HG03103 (cell line): ENCODE measurements around the gene DLG2.

ENCODE experiments used
- ATAC-seq: cut with Tn5 transposase; IDR thresholded peaks from one replicate; pipeline ENCODE4 v1.9.1; 2021; ENCODE audit warnings: low read depth; ENCODE audit not compliant: unreplicated experiment

The DLG2 gene

DNA sequence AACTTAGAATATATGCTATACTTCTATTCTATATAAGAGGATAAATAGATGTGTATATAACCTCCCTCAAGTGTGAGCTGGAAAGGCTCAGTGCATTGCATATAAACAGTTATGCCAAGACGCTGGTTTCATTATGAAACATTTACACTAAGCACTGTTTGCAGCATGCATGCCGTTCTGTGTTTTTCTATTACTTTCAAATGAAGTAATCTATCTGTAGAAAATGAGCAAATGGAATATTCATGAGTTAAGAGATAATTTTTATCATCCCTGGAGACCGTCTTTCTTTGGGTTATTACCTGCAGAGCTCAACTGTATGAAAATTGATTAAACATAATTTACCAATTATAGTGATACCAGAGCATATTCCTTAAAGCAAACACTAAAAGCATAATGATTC is 1415.2 kb downstream of the DLG2 start:
- no peak for ATAC-seq

DNA sequence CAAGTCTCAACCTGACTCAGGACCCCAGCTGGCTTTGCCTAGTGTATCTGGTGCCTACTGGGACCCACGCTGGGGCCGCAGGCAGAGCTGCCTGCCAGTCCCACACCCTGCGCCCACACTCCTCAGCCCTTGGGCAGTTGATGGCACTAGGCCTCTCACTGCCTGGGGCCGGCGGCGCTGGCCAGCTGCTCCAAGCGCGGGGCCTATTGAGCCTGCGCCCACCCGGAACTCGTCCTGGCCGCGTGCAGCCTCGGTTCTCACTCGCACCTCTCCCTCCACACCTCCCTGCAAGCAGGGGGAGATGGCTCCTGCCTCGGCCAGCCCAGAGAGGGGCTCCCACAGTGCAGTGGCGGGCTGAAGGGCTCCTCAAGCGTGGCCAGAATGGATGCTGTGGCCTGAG is 1432.4 kb downstream of the DLG2 start:
- no peak for ATAC-seq

DNA sequence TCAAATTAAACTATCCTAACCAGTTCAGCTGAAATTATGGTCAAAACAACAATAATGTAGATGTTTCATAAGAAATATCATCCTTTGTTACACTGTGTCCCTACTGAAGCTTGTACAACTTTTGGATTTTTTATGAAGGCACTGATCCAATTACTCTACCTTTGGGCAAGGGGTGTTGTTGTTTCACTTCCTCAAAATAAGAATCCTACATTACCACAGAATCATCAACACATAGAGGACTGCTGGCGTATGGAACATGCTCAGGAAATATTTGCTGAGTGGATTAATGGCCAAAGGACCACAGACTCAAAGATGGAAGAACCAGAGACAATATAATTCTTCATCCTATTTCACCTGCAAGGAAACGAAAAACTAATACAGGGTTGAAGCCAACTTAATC is 1433.4 kb downstream of the DLG2 start:
- no peak for ATAC-seq

DNA sequence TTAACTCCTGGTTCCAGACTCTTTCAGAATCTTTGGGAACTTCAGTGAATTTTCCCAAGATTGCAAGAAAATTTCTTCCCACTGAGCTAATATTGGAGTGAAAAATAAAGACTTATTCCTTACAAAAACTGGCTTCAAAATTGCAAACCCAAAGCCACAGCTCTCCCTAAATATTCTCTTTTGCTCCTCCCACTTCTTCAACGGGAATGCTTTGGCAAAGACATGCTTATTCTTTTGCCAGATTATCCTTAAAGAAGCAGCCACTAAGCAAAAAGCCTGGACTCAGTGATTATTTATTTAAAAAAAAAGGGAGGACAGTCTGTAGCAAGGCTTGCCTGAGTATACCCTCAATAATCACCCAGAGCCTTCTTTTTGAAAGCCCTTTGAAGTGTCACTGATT is 1438.6 kb downstream of the DLG2 start:
- ATAC-seq = no peak

DNA sequence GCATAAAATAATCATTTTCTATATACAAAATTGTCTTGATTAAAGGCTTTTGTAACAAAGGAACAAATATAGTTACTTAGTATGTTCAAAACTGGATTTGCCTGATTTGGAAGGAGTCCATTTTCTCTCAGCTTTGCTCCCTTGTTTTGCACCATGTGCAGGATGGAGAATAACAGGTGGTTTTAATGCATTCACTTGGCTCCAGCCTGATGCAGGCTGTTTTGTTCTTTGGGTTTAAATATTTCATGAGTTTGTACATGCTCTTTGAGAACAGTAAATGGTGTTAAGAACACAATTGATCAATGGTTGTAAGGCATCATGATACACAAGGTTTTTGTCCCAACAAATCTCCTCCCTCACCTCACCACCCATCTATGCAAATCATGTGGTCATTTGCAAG is 1454.1 kb downstream of the DLG2 start:
- ATAC-seq = no peak

DNA sequence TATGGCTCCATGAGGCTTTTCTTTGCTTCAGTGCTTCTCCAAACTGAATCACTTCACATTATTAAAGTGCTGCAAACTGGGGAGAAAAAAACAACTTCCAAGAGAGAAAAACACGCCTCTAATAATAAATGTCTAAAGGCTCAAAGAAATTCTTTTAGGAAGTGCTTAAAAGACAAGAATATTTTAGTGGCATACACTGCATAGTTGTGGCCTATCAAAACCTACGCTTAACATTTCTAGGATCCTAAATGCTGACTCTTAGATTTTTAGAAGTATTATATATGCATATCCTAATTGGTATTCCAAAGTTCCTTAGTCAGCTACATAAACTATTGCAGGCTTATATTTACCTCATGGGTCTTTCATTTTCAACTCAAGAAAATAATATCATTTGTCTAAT is 1462.0 kb downstream of the DLG2 start:
- ATAC-seq = no peak

DNA sequence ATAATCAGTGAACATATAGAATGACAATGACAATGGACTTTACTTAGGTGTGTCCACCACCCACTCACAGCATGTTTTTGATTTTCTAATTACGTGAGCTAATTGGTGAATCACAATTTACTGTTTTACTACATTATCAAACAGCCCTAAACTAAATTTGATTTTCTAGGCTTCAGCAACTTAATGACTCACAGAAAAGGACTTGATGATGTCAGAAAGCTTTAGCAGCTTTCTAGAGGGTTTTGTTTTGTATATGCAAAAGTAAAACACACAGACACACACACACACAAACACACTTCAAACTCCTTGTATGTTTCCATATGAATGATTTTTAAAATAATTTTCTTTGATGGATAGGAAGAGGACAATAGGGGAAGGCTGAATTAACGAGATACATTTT is 1462.4 kb downstream of the DLG2 start:
- no peak for ATAC-seq

DNA sequence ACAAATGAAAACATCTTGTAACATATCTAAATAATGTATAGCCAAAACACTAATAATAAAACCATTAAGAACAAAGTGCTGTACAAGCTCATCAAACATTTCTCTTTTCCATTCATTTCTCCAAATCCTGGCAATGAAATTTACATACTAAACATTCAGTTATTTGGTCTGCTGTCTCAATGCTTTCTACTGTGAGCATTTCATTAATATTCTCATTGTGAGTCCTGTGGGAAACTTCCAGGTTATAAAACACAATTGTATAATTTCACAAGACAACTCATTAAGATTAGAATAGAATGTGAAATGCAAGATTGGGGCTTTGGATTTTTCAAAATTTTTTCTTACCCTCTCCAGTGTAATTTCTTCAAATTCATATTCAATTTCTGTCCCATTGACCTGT is 1464.0 kb downstream of the DLG2 start:
- ATAC-seq = no peak

DNA sequence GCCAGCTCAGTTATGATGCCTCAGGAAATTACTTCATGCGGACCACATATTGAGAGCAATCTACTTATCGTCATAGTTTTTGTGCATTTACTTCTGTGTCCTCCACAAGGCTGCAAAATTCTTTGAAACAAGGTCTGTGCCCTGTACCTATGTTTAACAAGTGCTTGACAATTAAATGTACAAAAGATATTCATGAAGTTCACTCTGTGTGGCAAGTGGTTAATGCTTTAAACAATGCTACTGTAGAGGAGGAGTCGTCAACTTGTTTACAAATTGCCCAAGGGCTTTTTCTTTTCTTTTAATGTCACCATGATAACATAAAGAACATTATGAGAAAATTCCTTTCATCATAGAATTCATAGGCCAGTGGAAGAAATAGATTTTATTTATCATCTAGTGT is 1469.5 kb downstream of the DLG2 start:
- ATAC-seq = no peak

DNA sequence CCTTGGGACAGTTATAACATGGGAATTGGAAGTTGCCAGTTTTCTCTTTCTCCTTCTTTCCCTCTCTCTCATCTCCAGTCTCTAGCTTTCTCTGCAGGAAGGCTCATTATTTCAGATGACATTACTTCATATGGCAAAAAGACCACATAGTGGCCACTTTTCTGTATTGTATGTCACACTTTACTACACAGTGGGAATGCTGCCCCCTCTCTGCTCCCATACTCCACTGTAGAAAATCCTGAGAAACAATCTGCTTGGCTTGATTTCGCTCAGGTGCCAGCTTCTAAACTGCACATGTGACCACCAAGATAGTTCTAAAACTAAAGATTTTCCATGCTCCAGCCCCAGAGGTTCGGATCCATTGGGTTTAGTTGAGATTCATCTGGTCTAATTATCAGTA is 1480.3 kb downstream of the DLG2 start:
- ATAC-seq = no peak

DNA sequence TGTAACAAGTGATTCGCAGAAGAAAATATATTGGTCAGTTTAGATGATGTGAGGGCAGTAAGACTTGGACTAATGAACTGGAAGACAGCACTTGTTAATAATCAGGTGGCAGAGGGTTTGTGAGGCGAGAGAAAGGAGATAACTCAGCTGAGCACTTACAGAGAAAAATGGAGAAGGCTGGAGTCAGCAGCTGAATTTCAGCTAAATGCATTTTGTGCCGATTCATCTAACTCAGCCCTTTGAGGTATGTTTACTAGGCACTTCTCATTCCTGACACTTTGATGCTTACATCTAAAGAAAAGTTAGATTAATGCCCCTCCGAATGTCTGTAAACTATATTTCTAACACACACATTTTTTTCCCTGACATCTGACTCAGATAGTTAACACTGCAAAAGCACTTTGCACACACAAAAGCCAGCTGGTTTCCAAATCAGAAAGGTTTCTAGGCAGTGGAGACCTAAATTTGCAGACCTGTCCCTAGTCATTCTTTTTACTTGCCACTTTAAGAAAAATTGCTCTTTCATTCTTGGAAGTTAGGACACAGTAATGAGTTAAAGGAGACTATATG is 1481.4 kb downstream of the DLG2 start:
- ATAC-seq = no peak

DNA sequence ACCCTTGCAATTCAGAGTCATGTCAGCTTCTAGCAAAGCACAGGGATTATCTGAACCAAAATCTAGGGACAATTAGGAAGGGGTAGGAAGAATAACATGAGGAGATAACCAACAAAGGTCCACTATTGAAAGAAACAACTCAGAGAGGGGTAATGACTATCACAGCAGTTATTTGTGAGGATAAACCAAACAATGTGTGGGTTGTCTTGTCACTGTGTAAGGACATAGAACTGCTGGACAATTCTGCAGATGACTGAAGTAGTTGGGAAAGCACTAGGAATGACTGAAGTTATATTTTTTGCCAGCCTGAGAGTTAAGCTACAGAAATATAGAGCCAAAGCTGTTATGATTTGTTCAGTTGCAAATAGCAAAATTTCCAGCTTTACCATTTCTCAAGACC is 1482.6 kb downstream of the DLG2 start:
- ATAC-seq = no peak

DNA sequence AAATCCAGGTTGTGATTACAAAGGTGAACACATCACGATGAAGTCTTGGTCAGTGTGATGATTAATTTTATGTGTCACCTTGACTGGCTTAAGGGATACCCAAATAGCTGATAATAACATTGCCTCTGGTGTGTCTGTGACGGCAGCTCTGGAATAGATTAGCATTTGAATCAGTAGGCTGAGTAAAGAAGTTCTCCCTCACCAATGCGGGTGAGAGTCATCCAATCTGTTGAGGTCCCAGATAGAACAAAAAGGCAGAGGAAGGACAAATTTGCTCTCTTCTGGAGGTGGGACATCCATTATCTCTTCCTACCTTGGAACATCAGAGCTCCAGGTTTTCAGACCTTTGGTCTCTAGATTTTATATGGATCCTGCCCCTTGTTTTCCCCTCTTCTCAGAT is 1484.7 kb downstream of the DLG2 start:
- ATAC-seq = no peak

DNA sequence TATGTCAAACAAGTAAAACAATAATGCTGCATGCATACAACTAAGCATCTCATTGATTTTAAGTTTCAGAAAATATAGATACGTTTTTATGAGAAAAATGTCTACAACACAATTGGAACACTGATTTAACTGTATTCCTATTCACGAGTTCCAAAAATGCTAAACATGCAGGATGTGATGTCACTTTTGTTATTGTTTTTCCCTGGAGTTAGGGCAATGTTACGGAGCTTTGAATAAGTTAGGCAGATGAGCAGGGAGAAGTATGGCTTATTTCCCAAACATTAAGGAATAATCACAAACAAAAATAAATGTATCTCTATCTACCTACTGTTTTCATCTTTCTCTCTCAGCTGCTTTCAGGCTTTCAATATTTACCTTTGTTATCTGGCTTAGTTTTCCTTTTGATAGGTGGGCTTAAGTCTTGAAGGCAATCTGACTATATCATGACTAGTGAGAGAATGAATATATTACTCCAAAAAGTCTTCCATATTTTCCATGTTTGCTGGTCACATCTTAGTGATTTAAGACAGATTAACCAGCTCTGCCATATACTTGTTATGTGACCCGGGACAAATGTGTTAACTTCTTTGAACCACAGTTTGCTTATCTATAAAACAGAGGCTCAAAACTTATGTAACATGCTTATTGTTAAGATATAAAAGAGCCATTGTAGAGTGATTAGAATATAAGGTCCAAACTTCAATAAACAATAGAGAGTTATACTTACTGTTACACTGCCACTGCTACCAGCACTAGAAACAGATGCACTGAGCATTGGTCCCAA is 1486.6 kb downstream of the DLG2 start:
- no peak for ATAC-seq

DNA sequence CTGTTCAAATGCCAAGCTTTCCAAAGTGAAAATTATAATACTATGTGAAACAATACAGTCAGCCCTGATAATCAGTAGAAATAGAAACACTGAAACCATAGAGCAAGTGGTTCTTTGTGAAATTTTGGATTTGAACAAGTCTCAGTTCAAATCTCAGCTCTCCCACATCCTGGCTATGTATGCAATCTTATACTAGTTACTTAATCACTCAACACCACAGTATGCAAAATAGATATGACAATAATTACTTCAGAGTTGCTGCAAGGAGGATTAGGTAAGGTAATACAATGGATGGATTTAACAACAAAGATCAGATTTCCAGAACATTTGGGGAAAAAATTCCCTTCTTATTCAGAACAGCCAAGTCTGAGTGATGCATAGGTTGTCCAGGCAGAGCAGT is 1489.2 kb downstream of the DLG2 start:
- ATAC-seq = no peak

DNA sequence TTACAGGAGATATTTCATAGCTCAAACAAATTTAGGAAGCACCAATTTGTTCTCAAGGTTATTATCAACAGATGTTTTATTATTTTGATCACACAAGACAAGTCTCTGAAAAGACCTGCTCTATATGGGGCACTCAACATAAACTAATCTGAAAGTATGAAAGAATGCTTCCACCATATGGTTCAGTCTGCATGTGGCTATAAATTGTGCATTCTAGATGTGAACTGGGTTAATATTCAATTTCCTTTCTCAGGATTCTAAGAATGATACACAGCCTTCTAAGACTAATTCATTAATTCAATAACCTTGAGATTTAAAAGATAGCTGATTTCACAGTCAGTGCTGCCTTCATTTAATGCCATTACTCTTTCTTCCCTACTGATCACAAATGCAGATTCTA is 1489.6 kb downstream of the DLG2 start:
- ATAC-seq = no peak

DNA sequence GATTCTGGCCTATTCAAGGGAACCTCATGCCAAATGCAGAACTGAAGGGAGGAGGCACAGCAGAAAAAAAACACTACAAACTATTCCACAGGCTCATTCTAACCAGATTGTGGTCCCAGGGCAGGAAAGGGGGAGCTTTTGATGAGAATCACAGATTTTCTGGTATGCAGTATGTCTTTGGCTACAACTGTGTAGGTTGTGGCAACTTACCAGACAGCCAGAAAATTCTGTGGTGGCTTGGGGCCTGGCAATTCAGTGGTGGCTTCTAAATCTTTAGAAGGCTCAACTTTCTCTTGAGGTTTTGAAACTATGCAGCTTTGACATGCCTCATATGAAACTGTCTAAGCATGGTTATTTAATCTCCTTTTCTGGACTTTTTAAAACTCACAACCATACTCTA is 1490.2 kb downstream of the DLG2 start:
- no peak for ATAC-seq

DNA sequence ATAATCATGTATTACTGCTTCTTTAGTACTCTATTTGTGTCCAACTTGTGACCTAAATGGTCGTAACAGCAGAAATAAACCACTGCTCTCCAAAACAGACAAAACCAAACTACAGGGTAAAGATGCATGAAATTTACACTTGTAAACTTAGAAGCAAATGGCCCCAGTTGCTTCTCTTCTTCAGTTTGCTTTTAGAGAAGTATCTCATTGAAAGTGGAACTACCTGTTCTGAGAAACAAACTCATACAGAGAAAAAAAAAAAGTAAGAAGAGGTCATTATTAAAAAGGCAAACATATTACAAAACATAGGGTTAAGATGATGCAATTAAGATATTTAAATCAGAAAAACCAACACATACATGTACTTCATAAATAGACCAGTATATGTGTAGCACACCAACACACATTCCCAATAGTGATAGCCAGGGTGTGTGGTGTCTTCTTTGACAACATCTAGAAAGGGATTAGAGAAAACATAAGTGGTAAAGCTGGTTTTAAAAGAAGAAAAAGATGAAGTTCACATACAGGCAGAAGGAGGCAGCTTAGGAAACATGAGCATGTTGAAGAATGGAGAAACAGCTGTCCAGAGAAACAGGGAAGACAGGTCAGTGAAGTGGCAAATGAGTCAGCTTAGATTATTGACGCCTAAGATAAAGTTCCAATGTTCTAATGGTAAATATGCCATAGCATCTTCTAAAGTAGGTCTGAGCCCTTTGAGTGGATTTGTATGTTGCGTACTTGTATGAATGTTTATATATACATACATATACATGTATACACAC is 1496.3 kb downstream of the DLG2 start:
- no peak for ATAC-seq

DNA sequence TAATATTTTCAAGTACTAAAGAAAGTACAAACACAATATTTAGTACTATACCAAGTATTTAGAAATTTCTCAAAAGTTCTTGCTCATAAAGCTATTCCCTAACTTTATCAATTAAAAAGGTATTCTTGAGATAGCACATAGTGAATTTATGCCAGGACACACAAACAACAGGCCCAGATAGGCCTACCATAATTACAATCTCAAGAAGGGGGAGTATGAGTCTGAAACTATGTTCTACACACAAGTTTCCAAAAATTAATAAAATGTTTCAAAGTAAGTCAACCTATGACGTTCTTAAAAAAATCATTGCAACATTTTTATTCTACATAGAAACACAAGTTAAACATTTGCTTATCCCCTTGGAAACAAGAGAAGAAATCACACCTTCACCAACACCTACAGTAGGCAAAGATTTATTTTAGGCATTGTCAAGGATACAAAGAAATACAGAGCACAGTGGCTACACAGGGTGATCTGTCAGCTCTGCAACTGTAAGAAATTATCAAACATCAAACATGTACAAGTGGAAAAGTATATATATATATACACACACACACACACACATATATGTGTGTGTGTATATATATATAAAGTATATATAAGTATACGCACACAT is 1497.1 kb downstream of the DLG2 start:
- no peak for ATAC-seq

DNA sequence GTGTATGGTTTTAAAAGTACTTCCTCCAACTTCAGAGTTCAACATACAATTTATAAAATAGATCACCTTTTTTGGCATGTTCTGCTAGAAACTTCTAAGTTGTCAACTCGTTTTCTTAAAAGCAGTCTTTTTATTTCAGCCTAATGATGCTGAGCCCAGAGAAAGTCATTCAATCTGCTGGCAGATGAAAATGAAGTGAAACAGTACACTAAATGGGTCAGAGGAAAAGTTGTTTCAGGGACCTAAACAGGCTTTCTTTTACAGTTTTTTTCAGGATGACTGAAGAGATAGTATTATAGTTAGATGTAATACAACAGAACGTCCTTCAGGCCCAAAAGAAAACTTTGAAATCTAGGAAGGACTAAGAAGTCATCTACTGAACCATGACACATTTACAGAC is 1498.3 kb downstream of the DLG2 start:
- no peak for ATAC-seq

DNA sequence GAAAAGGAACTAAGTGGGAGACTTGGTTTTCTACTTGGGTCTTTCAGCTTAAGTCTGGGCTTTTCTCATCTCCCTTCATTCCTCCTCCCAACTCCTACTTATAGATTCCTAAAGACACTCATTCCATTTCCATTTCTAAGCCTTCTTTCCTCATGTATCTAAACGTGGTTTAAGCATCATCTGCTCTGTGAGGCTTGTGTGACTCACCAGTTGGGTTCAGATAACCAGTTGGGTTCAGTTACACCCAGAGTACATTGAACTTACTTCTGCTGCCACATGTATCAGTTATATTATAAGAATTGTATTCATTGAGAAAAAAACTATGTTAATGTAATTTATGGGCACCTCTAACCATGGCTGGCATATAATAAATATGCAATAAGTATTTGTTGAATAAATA is 1509.8 kb downstream of the DLG2 start:
- ATAC-seq = no peak
